Neural progenitor cell (in vitro differentiated cells): ENCODE data around the gene PLD4.

Experiments used
- CTCF ChIP-seq: fragments of 200-600 bp; sonication (generic); IDR thresholded peaks from 2 replicates; pipeline ENCODE4 v1.5.1; 2017; ENCODE audit warnings: antibody characterized with exemption, mild to moderate bottlenecking
- EZH2 ChIP-seq: fragments of 200-600 bp; sonication (generic); IDR thresholded peaks from 2 replicates; pipeline ENCODE4 v1.6.1; 2017; ENCODE audit warnings: antibody characterized with exemption, mild to moderate bottlenecking, moderate library complexity

DNA sequence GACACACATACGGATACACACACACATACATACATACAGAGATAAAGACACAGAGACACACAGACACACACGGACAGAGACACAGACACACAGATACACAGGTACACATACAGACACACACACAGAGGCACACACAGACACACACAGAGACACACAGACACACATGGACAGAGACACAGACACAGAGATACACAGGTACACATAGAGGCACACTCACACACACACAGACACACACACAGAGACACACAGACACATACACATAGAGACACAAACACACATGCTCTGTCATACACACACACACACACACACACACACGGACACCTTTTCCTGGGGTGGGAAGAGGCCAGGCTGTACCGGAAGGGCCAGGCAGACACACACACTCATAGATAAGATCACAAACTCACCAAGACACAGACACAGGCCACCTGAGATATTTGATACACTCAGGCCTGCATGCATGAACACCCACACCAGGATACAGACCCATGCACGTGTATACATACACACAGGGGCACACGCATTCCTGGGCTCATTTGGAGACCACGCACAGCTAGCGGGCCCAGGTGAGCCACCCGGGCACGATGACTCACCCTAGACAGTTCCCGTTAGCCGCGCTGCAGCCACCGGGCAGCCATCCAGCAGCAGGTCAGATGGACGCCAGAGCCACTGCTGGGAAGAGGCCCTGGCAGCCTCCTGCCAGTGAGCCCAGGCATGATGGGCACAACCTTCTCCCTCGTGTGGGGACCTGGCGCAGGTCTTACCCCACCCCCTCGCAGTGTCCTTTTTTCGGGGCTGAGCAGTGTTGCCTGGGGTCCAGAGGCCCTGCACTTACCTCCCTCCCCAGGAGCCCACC, 55.3 kb downstream of the PLD4 start:
- TF ChIP-seq CTCF (no peak), EZH2 (no peak)
